HUDEP-2 (cell line): ENCODE measurements around the gene KCNG1.

Experiments
- DNase-seq, 76 experiments: peaks; one replicate each; lab custom pipeline; 2025; ENCODE audit not compliant: unreplicated experiment in 76 of 76; lab: John Stamatoyannopoulos, UW

KCNG1 gene

GRCh38 chr20:50957276-50957675 lies 65.6 kb downstream of the KCNG1 start:
- DNase-seq = no peak

- DNase-seq = no peak
Observed at GRCh38 chr20:50953821-50954220, 69.1 kb downstream of the KCNG1 start.
